GM18870 (cell line): ENCODE data around the gene RAB33A.
A peak's percentile ranks its signal among the peaks of the same experiment; 100 is the strongest.

ENCODE experiments used
- ATAC-seq: cut with Tn5 transposase; IDR thresholded peaks from one replicate; pipeline ENCODE4 v1.9.1; 2021; ENCODE audit warnings: moderate library complexity; ENCODE audit not compliant: unreplicated experiment

RAB33A gene

DNA sequence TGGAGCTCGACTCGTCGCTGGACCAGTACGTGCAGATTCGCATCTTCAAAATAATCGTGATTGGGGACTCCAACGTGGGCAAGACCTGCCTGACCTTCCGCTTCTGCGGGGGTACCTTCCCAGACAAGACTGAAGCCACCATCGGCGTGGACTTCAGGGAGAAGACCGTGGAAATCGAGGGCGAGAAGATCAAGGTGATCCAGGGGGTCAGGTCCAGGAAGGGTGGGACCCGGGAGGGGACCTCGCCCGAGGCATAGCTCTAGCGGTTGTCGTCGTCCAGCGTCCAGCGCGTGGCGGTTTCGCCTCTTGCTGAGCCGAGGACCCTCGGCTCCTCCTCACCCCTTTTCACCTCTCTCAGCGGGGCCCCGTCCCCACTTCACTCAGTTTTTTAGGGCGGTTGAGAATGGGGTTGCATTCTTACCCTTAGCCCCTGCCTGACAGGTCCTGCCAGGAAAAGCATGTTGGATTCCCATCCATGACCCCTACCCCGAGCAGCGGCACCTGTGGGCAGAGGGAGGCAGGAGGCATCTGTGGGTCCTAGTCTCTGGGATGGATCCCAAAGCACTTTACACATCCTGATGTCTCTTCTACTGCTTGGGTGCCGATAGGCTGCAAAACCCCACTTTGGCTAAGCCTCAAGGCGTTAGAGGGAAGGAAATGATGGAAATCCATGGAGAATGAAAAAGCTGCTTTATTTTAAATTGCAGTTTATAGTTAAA is 524 bp downstream of the RAB33A start:
- no peak for ATAC-seq

DNA sequence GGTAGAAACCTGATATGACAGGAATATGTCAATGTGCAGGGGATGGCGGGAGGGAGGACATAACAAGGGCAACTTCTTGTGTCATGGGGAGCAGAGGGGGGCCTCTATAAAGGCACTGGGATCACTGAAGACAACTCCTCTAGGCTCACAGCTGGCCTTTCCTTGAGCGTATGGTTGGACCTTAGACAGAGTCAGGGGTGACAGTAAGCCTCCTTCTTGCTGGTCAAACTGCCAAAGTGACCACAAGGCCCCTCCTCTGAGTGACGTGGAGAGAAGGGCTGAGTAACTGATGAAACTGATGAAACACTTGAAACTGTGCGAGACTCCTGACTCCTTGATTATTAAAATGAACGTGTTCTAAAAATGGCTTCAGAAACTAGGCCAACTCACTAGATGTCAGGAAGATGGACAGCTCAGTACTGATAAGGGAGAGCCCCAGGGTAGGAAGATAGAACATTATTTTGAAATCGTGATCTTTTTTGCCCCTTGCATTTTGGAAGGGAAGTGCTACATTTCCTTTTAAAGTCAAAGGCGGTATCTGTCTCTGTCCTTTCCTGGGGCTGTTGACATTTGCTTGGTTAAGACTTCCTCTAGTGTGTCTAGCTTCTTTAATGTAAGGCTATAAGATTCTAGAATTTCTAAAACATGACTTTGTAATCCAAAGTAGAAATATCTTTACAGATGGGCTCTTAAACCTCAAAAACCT is 1.6 kb downstream of the RAB33A start:
- ATAC-seq, result peak; percentile 45

DNA sequence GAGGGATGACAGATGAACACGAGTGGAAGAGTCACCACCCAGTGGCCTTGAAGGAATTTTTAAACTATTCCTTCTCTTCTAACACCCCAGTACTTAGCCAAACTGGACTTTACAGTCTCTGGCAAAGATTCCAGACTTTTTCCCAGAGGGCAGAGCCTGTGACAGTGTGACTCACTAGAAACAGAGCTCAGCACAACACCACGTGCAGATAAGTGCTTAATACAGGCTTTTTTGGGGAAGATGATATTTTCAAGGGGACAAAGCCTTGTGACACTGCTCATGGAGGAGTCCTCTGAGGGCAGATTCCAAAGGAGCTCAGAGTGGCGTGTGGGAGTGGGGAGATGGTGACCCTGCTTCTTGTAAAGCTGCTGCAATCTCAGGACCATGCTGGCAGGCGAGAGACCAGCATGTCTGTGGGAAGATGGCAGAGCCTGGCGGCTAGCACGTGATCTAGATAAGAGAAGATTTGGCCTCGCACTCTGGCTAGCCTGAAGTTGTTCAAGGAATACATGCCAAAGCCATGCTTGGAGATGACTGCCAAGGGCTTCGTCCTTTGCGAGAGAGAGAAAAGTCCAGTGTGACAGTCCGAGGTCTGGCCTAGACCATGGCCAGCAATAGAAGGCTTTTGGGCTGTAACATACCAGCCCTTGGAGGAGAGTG is 2.4 kb downstream of the RAB33A start:
- ATAC-seq, result no peak

DNA sequence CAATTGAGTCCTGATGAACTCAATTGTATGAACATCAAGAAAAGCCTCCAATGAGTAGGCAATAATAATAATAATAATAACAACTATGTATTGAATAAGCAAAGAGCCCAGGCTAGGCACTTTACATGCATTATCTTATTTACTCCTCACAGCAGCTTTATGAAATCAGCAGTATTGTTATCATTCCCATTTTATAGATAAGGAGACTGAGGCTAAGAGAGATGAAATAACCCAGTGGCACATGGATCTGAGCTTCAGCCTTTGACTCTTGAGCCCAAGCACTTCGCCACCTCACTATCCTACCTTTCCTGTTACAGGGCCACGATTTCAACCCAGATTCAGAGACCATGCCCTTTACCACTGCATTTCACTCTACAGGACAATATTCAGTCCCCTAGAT is 3.2 kb downstream of the RAB33A start:
- ATAC-seq, result no peak

DNA sequence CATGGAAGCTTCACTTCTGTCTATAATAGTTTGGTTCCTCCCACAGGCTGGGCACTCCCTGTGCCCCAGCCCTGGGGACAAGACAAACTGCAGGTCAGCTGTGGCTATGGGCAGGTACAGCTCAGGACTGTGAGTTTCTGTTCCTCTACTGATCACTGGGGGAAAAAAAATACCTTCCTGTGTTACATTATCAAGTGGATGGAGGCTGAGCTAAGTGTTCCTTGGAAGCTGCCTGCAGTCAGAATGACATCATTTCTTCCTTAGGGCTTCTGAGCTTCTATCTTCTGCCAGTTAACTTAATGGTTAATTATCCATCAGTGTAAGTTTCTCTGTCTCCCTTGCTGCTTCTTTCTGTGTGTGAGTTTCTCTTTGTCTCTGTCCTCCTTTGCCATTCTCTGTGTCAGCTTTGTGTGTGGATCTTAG is 4.6 kb downstream of the RAB33A start:
- ATAC-seq, result peak; percentile 87

DNA sequence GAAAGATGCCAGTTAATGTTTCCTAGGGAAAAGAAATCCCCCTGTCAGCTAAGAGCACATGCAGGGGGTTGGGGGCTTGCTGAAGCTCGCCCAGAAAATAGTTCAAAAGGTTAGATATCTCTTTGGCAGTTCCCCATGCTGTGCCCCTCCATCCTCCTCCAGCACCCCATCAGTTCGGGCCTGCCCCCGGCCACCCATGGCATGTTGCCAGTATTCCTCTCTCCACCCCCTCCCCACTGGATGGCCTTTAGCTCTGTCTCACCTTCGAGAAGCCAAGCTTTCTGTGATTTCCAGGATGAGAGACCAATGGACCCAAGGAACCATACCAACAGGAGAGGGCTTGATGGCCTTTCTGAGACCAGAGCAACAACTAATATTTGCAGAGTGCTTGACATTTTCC is 5.2 kb downstream of the RAB33A start:
- ATAC-seq, result no peak

DNA sequence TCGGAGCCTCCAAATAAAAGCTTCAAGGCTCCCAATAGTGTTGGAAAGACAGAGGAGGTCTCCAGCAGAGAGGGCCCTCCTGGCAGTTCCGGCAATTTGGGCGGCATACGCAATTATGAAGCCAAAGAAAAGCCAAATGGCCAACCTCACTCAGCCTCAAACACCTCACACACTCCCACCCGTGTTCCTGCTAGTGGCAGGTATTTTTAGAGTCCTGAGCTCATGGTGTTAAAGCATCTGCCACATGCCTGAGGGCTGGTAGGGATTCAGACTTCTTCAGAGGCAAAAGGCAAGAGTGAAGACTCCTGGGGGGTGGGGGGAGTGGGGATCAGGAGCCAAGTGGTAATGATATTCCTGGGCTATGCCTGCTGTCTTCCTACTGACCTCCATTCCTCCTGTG is 7.4 kb downstream of the RAB33A start:
- ATAC-seq, result no peak

DNA sequence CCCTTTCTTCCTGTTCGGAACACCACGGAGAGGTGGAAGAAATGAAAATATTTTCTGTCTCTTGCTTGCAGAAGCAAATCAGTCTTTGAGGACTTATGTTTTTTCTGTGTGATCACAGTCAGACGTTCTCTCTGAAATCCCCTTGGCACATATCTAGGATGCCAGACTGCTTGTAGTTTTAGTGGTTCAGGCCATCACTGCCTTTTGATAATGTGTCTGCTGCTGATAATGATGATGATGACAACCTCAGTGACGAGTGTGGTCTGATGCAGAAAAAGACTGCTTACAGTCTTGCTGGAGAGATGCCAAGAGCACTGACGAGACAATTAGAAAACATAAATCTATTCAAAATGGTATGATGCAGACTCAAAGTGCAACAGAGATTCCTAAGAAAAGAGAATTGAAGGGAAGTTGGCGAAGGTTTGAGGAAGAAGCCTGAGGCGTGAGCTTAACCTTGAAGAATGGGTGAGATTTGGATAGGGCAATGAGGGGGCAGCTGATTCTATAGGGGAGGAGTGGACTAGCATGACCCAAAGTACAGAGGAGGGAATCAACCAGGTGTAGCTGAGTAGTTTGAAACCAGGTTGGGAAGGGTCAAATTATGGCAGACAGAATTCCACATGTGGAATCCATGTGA is 7.9 kb downstream of the RAB33A start:
- ATAC-seq, result no peak

DNA sequence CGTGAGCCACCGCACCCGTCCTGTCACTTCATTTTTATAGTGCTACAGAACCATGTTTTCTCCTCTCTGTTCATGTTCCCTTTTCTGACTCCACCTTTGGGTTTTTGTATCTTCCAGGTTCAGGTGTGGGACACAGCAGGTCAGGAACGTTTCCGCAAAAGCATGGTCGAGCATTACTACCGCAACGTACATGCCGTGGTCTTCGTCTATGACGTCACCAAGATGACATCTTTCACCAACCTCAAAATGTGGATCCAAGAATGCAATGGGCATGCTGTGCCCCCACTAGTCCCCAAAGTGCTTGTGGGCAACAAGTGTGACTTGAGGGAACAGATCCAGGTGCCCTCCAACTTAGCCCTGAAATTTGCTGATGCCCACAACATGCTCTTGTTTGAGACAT is 12.4 kb downstream of the RAB33A start:
- no peak for ATAC-seq

DNA sequence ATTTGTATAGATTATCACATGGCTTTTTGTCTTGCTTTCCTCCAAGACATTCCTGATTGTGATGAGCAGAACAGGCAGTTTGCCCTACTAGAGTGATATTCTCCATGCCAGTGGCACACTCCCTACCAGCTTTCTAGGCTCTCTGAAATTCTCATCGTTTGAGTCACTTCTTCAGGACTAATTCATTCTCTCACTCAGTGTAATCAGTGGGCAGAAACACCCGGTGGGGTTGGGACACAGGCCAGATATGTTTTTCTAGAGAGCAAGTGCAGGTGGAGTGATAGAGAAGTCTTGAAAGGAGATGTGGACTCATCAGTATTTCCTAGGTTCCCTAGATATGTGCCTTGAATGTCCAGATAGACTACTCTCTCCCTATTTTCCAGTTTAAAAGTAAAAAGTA is 13.1 kb downstream of the RAB33A start:
- no peak for ATAC-seq

DNA sequence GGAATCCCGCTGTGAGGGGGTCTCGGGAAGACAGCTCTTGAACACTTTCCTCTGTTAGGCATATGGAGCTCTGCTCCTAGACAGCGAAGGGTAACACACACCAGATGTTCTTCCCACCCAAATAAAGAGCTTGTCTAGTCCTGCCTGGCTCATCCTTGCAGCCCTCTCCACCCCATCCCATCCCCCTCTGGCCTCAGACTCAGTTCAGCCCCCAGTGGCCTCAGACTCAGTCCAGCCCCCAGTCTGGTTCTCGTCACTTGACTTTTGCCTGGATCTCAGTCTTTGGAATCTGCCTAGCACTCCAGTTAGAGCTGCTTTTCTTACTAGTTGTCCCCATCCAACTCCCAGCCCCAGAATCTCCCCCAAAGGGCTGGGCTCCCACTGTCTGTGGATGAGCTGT is 14.9 kb downstream of the RAB33A start:
- ATAC-seq, result no peak

DNA sequence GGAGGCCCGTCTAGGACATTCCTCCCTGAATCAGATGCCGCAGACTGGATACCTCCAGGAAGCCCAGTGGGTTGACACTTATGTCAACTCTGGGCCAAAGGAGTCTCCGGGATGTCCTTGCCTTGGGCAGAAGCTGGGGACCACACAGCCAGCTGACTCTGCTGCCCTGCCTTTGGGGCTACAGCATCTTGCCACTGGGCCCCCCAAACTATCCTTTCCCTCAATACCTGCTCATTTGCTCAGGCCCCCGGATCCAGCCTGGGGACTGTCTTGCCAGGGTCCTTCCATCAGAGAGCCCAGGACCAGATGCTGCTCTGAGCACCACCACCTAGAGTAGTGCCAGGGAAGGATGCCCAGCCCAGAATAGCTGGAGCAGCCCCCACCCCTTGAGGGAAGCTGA is 19.0 kb downstream of the RAB33A start:
- ATAC-seq, result no peak

DNA sequence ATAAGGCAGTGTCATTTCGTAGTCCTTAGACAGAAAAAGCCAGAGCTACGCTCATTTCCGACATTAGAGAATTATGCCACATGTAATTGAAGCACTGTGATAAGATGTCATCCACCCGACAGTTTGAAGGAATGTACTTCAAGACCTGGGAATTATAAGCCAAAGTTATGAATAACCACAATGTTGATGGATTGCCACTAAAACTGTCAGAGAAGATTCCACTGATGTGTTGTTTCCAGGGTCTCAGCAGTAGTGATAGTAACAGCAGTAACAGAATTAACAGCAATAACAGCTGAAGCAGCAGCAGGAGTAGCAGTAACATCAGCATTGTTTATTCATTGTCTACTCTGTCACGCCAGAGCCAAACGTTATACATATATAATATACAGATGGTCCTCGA is 24.7 kb downstream of the RAB33A start:
- no peak for ATAC-seq

DNA sequence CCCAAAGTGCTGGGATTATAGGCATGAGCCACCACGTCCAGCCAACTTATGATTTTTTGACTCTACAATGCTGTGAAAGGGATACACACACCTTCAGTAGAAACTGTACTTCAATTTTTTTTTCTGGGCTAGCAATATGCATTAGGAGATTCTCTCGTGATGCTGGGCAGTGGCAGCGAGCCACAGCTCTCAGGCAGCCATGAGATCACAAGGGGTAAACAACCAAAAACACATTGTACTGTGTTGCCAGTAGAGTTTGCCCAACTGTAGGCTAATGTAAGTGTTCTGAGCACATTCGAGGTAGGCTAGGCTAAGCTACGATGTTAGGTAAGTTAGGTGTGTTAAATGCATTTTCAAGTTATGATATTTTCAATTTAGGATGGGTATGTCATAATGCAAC is 25.7 kb downstream of the RAB33A start:
- no peak for ATAC-seq

DNA sequence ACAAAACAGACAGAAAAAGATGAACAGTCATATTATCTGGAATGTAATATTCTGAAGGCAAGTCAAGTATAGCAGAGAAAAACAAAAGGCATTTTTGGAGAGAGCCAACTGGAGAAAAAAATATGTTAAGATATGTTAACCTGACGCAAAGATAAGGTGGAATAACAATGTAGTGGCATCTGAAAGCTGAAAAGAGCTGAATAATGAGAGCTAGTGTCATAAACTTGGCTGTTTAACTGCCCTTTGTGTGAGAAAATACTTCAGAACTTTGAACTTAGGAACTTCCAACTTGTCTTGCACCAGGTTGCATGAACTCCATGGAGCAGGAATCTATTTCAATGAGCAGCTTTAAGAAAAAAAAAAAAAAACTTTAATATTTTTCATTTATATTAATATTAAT is 32.9 kb downstream of the RAB33A start:
- no peak for ATAC-seq

DNA sequence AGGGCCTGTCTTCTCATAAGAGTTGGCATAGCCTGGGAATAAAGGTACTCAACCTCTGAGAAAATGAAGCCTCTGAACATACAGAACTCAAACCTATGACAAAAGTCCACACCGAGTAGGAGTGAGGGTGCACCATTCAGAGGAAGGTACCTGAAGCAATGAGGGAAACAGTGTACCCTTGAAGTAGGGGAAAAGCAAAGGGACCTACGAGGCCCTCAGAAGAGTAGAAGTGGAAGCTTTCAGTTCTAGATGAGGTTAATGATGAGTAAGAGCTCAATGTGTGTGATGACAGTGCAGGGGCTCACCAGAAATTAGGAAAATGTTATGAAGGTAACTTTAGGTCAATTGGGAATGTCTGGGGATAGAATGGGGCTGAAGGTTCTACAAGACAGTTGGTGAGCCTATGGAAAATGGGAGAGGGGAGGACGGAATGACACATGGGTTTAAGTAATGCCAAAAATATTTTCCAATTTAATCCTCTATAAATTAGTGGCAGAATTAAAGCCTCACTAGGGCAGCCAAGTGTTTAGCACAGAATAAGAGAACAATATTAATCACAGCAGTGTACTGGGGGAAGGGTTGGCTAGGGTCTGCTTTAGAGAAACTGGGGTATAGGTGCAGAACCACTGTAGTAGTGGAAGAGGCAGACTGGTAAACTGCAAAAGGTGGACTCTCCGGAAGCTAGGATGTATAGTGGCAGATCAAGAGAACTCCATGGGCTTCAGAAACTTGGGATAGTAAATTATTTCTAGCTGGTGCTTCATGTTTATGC is 39.8 kb downstream of the RAB33A start:
- ATAC-seq, result no peak

DNA sequence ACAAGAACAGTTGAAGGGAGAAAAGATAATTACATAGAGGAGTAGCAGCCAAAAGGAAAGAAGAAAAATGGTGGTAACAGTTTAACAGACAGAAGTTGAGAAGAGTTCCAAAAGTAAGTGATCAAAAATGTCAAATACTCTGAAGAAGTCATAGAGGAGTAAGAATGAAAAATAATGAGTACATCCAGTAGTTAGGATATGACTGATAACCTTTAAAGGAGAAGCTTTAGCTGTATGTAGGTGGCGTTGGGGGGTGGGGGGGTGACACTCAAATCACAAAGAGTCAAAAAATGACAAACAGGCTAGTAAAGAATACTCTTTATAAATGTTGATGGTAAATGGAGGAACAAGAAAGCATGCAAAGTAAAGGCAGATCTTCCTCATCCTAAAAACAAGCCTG is 40.6 kb downstream of the RAB33A start:
- no peak for ATAC-seq

DNA sequence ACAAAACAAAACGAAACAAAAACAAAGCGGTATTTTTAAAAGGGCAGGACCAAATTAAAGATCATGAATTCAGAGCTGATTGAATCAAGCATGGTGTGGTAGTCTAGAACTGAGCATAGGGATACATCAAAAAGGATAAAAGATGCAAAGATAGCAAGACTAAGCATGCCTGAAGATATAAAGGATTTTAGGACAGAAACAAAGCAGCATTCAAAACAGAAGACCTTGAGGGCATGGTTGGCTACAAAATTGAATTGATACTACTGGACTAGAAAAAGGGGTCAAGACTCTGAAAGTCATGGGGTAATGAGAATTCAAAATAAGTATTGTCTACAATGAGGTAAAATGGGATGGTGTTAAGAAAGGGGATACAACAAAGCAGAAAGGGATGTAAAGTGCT is 41.6 kb downstream of the RAB33A start:
- no peak for ATAC-seq

DNA sequence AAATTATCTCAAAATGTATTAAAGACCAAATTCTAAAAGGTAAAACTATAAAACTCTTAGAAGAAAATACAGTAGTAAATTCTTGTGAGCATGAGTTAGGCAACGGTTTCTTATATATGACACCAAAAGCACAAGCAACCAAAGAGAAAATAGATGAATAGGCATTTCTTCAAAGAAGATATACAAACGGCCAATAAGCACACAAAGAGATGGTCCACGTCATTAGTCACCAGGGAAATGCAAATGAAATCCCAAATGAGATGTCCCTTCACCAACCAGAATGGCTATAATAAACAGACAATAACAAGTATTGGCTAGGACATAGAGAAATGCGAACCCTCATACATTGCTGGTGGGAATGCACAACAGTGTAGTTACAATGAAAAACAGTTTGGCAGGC is 44.6 kb downstream of the RAB33A start:
- no peak for ATAC-seq

DNA sequence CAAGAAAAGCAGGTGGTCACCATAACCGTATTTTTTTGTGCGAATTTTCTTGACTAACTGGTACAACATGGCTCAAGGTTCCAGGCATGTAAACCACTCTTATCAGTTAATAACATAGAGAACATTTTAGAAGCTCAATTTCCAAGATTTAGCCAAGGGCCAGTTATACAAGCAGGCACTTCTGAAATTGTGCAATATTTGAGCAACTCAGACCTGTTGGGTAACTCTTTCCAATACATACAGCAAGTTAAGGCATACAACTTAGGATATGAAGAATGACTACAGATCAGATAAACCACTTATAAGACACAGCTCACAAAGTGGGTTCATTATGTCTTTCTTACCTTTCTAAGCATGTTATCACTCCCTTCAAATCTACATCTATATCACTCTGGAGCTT is 53.0 kb downstream of the RAB33A start:
- no peak for ATAC-seq

DNA sequence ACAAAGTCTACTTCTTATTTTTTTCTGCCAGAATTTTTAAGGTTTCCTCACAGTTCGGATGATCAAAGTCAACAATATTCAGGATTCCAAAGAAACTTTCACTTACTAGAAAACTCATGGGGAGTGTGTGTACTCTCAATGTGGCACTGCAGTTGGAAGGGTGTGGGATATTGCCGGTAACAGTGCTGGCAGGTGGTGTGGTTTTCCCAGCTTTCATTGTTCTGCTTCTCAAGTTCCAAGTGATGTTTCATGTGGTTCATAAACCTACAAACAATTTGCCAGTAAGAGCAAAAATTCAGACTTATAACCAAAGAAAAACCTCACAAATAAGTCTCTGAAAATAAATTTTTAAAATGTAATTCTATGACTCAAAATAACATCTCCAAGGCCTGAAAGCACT is 57.1 kb downstream of the RAB33A start:
- no peak for ATAC-seq
